GM23338 (cell line): Measurements from ENCODE around the gene EPHB2. TPM values are rescaled to one million over a fixed set of nuclear protein-coding genes. Genes with fewer than 3 reads are reported as not detected.

ENCODE experiments used
- ATAC-seq: fragments of 200-7000 bp; cut with Tn5 transposase; 3 replicates; pipeline ENCODE4 v1.9.1; 2020
- DNase-seq: peaks from one replicate; pipeline ENCODE4 v3.0.0-alpha.2; 2015; ENCODE audit warnings: low spot score
- H2AFZ ChIP-seq: fragments of 200-600 bp; sonication (generic); 2 replicates; pipeline ENCODE4 v1.8.0; 2016; ENCODE audit warnings: antibody characterized with exemption, mild to moderate bottlenecking, moderate library complexity
- H3F3A ChIP-seq: fragments of 200-600 bp; sonication (generic); replicated peaks from 2 replicates; pipeline ENCODE4 v1.8.0; 2017; ENCODE audit warnings: antibody characterized with exemption, mixed run types, low read depth
- H3K27ac ChIP-seq: fragments of 200-600 bp; sonication (generic); 2 replicates; pipeline ENCODE4 v1.6.1; 2016; ENCODE audit warnings: low read depth
- H3K27me3 ChIP-seq: fragments of 200-600 bp; sonication (generic); 2 replicates; pipeline ENCODE4 v1.8.0; 2016; ENCODE audit warnings: mild to moderate bottlenecking, mixed run types, moderate library complexity; ENCODE audit not compliant: insufficient read depth
- H3K36me3 ChIP-seq: fragments of 200-600 bp; sonication (generic); 2 replicates; pipeline ENCODE4 v1.8.0; 2016; ENCODE audit warnings: mild to moderate bottlenecking; ENCODE audit not compliant: insufficient read depth
- H3K4me1 ChIP-seq: fragments of 200-600 bp; sonication (generic); 2 replicates; pipeline ENCODE4 v1.8.0; 2016; ENCODE audit warnings: mild to moderate bottlenecking, moderate library complexity; ENCODE audit not compliant: insufficient read depth
- H3K4me2 ChIP-seq: fragments of 200-600 bp; sonication (generic); 2 replicates; pipeline ENCODE4 v1.7.1; 2017; ENCODE audit warnings: mixed run types
- H3K4me3 ChIP-seq: fragments of 200-600 bp; sonication (generic); 2 replicates; pipeline ENCODE4 v1.6.1; 2016; ENCODE audit warnings: mixed run types
- H3K79me2 ChIP-seq: fragments of 200-600 bp; sonication (generic); replicated peaks from 2 replicates; pipeline ENCODE4 v1.8.0; 2017; ENCODE audit warnings: mild to moderate bottlenecking; ENCODE audit not compliant: insufficient read depth
- H3K9me2 ChIP-seq: fragments of 200-600 bp; sonication (generic); 2 replicates; pipeline ENCODE4 v1.8.0; 2017; ENCODE audit not compliant: insufficient read depth
- H4K20me1 ChIP-seq: fragments of 200-600 bp; sonication (generic); replicated peaks from 2 replicates; pipeline ENCODE4 v1.8.0; 2017; ENCODE audit warnings: mild to moderate bottlenecking; ENCODE audit not compliant: insufficient read depth
- H3K27ac Mint-ChIP-seq: 2 replicates; pipeline ENCODE4 v1.8.0; 2020; ENCODE audit warnings: inconsistent platforms, mild to moderate bottlenecking, moderate library complexity, mixed read lengths
- H3K27me3 Mint-ChIP-seq: 3 replicates; pipeline ENCODE4 v1.8.0; 2022; ENCODE audit warnings: low read depth, mild to moderate bottlenecking, moderate library complexity, mixed read lengths, inconsistent platforms; ENCODE audit not compliant: insufficient read depth, poor library complexity
- H3K36me3 Mint-ChIP-seq: 3 replicates; pipeline ENCODE4 v1.8.0; 2021; ENCODE audit warnings: low read depth, mild to moderate bottlenecking, inconsistent platforms, moderate library complexity, mixed read lengths
- H3K4me1 Mint-ChIP-seq: 3 replicates; pipeline ENCODE4 v1.8.0; 2020; ENCODE audit warnings: mild to moderate bottlenecking, inconsistent platforms, mixed read lengths
- H3K4me3 Mint-ChIP-seq: 3 replicates; pipeline ENCODE4 v1.8.0; 2021; ENCODE audit warnings: moderate library complexity, mild to moderate bottlenecking, inconsistent platforms, mixed read lengths
- H3K9me3 Mint-ChIP-seq: 3 replicates; pipeline ENCODE4 v1.8.0; 2020; ENCODE audit warnings: moderate library complexity, mild to moderate bottlenecking, inconsistent platforms, mixed read lengths
- EZH2 ChIP-seq: fragments of 200-600 bp; sonication (generic); IDR thresholded peaks from one replicate; pipeline ENCODE4 v1.8.0; 2017; ENCODE audit warnings: antibody characterized with exemption, mild to moderate bottlenecking, low read depth; ENCODE audit not compliant: unreplicated experiment
- EZH2phosphoT487 ChIP-seq: fragments of 200-600 bp; sonication (generic); IDR thresholded peaks from one replicate; pipeline ENCODE4 v1.8.1; 2018; ENCODE audit warnings: antibody characterized with exemption; ENCODE audit not compliant: unreplicated experiment
- NANOG ChIP-seq: IDR thresholded peaks from 2 replicates; pipeline ENCODE4 v1.6.1; 2016; ENCODE audit warnings: antibody characterized with exemption, borderline replicate concordance
- POLR2AphosphoS5 ChIP-seq: IDR thresholded peaks from 2 replicates; pipeline ENCODE4 v1.6.1; 2016; ENCODE audit warnings: antibody characterized with exemption, low read depth
- STAT1 ChIP-seq: IDR thresholded peaks from one replicate; pipeline ENCODE4 v1.6.1; 2016; ENCODE audit warnings: antibody characterized with exemption; ENCODE audit not compliant: unreplicated experiment
- ZNF114 ChIP-seq: fragments of 250-450 bp; sonication (Bioruptor Pico); IDR thresholded peaks from 2 replicates; pipeline ENCODE4 v1.5.0; 2020; ENCODE audit warnings: mild to moderate bottlenecking, moderate library complexity
- polyA plus RNA-seq: library from polyadenylated mRNA; unstranded; fragments of >200 nt; fragmentation: Nextera tagmentation; extraction: Ambion mirVana; gene quantifications from 2 replicates; pipeline ENCODE4 v1.2.1, GENCODE V29; 2016
- total RNA-seq: library from RNA; depleted of rRNA; stranded (reverse); fragments of >200 nt; shearing (Covaris generic); gene quantifications from 2 replicates; pipeline ENCODE4 v1.2.3, GENCODE V29; 2014
- TF ChIP-seq, protein P1 (sequence below): IDR thresholded peaks from 2 replicates; pipeline ENCODE4 v1.6.1; 2016; ENCODE audit warnings: antibody characterized with exemption
- TF ChIP-seq, protein P2 (sequence below): fragments of 250-450 bp; sonication (Bioruptor Pico); IDR thresholded peaks from 2 replicates; pipeline ENCODE4 v1.5.0; 2020; ENCODE audit warnings: mild to moderate bottlenecking, moderate library complexity
- TF ChIP-seq, protein P3 (sequence below), 2 experiments: fragments of 200-600 bp in 1 of 2; sonication (generic) in 1 of 2; conservative IDR thresholded peaks; 2 replicates each; pipeline versions ENCODE4 v1.5.1 to v1.6.1; 2016 to 2017; ENCODE audit warnings: antibody characterized with exemption in 2 of 2, low read depth in 2 of 2, mild to moderate bottlenecking in 2 of 2, moderate library complexity in 1 of 2
- TF ChIP-seq, protein P4 (sequence below): IDR thresholded peaks from one replicate; pipeline ENCODE4 v1.6.1; 2018; ENCODE audit warnings: antibody characterized with exemption; ENCODE audit not compliant: unreplicated experiment

The EPHB2 gene
- total and polyA plus RNA-seq, 2 experiments from 2014 or later, result 4.1 to 20.1 TPM

DNA sequence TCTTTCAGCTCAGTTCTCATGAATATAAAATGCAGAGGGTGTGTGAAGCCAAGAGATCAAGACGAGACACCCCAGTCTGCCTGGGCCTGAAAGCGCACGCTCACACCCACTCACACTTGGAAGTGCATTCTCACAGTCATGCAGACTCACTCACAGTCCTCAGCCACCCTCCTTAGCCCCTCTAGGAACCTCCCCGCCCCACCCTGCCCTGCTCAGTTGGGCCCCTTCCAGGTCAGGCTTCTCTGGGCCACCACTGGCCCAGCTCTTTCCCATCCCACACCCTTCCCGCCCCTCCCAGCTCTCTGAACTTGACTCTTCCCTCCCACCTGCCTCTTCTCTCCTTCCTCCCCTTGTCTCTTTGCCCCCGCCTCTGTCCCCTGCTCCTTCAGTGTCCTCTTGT lies 93.8 kb downstream of the EPHB2 start (continued):
- TF ChIP-seq, protein P1, sequence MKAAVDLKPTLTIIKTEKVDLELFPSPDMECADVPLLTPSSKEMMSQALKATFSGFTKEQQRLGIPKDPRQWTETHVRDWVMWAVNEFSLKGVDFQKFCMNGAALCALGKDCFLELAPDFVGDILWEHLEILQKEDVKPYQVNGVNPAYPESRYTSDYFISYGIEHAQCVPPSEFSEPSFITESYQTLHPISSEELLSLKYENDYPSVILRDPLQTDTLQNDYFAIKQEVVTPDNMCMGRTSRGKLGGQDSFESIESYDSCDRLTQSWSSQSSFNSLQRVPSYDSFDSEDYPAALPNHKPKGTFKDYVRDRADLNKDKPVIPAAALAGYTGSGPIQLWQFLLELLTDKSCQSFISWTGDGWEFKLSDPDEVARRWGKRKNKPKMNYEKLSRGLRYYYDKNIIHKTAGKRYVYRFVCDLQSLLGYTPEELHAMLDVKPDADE, result no peak
- TF ChIP-seq STAT1 (no peak), POLR2AphosphoS5 (no peak)
- TF ChIP-seq, protein P2, sequence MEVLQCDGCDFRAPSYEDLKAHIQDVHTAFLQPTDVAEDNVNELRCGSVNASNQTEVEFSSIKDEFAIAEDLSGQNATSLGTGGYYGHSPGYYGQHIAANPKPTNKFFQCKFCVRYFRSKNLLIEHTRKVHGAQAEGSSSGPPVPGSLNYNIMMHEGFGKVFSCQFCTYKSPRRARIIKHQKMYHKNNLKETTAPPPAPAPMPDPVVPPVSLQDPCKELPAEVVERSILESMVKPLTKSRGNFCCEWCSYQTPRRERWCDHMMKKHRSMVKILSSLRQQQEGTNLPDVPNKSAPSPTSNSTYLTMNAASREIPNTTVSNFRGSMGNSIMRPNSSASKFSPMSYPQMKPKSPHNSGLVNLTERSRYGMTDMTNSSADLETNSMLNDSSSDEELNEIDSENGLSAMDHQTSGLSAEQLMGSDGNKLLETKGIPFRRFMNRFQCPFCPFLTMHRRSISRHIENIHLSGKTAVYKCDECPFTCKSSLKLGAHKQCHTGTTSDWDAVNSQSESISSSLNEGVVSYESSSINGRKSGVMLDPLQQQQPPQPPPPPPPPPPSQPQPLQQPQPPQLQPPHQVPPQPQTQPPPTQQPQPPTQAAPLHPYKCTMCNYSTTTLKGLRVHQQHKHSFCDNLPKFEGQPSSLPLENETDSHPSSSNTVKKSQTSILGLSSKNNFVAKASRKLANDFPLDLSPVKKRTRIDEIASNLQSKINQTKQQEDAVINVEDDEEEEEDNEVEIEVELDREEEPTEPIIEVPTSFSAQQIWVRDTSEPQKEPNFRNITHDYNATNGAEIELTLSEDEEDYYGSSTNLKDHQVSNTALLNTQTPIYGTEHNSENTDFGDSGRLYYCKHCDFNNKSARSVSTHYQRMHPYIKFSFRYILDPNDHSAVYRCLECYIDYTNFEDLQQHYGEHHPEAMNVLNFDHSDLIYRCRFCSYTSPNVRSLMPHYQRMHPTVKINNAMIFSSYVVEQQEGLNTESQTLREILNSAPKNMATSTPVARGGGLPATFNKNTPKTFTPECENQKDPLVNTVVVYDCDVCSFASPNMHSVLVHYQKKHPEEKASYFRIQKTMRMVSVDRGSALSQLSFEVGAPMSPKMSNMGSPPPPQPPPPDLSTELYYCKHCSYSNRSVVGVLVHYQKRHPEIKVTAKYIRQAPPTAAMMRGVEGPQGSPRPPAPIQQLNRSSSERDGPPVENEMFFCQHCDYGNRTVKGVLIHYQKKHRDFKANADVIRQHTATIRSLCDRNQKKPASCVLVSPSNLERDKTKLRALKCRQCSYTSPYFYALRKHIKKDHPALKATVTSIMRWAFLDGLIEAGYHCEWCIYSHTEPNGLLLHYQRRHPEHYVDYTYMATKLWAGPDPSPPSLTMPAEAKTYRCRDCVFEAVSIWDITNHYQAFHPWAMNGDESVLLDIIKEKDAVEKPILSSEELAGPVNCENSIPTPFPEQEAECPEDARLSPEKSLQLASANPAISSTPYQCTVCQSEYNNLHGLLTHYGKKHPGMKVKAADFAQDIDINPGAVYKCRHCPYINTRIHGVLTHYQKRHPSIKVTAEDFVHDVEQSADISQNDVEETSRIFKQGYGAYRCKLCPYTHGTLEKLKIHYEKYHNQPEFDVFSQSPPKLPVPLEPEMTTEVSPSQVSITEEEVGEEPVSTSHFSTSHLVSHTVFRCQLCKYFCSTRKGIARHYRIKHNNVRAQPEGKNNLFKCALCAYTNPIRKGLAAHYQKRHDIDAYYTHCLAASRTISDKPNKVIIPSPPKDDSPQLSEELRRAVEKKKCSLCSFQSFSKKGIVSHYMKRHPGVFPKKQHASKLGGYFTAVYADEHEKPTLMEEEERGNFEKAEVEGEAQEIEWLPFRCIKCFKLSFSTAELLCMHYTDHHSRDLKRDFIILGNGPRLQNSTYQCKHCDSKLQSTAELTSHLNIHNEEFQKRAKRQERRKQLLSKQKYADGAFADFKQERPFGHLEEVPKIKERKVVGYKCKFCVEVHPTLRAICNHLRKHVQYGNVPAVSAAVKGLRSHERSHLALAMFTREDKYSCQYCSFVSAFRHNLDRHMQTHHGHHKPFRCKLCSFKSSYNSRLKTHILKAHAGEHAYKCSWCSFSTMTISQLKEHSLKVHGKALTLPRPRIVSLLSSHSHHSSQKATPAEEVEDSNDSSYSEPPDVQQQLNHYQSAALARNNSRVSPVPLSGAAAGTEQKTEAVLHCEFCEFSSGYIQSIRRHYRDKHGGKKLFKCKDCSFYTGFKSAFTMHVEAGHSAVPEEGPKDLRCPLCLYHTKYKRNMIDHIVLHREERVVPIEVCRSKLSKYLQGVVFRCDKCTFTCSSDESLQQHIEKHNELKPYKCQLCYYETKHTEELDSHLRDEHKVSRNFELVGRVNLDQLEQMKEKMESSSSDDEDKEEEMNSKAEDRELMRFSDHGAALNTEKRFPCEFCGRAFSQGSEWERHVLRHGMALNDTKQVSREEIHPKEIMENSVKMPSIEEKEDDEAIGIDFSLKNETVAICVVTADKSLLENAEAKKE (CRISPR knock-in tag), result no peak

DNA sequence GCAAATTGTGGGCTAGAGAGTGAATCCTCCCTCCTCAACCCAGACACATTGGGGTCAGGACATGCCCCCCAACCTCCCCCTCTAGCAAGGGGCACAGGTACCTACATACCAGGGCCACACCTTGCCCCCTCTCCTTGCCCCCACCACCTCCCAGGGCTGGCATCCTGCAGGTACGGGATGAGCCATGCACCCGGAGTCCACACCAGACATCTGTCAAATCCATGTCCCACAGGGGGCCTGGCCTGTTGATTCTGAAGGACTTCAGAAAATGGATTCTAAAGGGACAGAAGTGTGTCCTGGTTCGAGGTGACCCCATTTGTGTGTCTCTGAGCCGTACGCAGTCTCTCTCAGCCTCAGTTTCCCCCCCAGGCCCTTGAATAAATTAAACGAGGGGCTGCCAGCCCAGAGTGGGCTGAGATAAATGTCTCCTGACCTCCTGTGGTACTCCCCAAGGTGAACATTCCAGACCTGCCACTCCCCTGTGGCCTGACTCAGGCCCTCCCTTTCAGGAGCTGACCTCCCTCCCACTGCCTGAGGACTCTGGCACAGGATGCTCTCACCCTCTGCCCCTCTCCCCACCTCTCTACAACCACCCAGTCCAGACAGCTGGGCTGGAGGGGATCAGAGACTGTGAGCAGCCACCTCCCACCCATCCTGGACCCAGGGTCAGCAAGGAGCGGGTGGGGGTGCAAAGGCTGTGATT lies 94.5 kb downstream of the EPHB2 start:
- peak; percentile 24 for ATAC-seq
- H3K4me3 Mint-ChIP-seq, result 0 out of 3 replicates have a peak overlapping the region, but pooled peaks have one; percentile 3
- no peak for TF ChIP-seq POLR2AphosphoS5
- TF ChIP-seq NANOG, result no peak
- TF ChIP-seq EZH2phosphoT487, result no peak
- TF ChIP-seq EZH2, result no peak
- TF ChIP-seq, protein P1, result no peak
- TF ChIP-seq, protein P3, sequence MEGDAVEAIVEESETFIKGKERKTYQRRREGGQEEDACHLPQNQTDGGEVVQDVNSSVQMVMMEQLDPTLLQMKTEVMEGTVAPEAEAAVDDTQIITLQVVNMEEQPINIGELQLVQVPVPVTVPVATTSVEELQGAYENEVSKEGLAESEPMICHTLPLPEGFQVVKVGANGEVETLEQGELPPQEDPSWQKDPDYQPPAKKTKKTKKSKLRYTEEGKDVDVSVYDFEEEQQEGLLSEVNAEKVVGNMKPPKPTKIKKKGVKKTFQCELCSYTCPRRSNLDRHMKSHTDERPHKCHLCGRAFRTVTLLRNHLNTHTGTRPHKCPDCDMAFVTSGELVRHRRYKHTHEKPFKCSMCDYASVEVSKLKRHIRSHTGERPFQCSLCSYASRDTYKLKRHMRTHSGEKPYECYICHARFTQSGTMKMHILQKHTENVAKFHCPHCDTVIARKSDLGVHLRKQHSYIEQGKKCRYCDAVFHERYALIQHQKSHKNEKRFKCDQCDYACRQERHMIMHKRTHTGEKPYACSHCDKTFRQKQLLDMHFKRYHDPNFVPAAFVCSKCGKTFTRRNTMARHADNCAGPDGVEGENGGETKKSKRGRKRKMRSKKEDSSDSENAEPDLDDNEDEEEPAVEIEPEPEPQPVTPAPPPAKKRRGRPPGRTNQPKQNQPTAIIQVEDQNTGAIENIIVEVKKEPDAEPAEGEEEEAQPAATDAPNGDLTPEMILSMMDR (conservative IDR thresholded peaks at IDR 0.05; ENCODE audit: low read depth in 2 of 2), result no peak
- no peak for TF ChIP-seq ZNF114 (CRISPR knock-in tag)
- TF ChIP-seq, protein P4, sequence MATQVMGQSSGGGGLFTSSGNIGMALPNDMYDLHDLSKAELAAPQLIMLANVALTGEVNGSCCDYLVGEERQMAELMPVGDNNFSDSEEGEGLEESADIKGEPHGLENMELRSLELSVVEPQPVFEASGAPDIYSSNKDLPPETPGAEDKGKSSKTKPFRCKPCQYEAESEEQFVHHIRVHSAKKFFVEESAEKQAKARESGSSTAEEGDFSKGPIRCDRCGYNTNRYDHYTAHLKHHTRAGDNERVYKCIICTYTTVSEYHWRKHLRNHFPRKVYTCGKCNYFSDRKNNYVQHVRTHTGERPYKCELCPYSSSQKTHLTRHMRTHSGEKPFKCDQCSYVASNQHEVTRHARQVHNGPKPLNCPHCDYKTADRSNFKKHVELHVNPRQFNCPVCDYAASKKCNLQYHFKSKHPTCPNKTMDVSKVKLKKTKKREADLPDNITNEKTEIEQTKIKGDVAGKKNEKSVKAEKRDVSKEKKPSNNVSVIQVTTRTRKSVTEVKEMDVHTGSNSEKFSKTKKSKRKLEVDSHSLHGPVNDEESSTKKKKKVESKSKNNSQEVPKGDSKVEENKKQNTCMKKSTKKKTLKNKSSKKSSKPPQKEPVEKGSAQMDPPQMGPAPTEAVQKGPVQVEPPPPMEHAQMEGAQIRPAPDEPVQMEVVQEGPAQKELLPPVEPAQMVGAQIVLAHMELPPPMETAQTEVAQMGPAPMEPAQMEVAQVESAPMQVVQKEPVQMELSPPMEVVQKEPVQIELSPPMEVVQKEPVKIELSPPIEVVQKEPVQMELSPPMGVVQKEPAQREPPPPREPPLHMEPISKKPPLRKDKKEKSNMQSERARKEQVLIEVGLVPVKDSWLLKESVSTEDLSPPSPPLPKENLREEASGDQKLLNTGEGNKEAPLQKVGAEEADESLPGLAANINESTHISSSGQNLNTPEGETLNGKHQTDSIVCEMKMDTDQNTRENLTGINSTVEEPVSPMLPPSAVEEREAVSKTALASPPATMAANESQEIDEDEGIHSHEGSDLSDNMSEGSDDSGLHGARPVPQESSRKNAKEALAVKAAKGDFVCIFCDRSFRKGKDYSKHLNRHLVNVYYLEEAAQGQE, result no peak

More for the DNA sequence above, 94.5 kb downstream of the EPHB2 start:
- Mint-ChIP-seq H3K27me3 (peaks cover 17% of the 10 kb centered on the region), H3K27ac (no peak overlapping the region), H3K4me1 (peaks cover 36% of the 10 kb centered on the region), H3K9me3 (no peaks in the 10 kb centered on the region), H3K36me3 (no peaks in the 10 kb centered on the region)
- no peaks in the 10 kb centered on the region for H3K79me2 ChIP-seq
- no peak overlapping the region for H3K27ac ChIP-seq
- DNase-seq, result no peak
- H3K9me2 ChIP-seq, result no peaks in the 10 kb centered on the region
- H3K4me1 ChIP-seq, result peaks cover 21% of the 10 kb centered on the region
- peak overlapping the region; percentile 67 for H3K4me2 ChIP-seq
- no peaks in the 10 kb centered on the region for H3K27me3 ChIP-seq
- H3F3A ChIP-seq, result no peaks in the 10 kb centered on the region
- H2AFZ ChIP-seq, result no peak overlapping the region
- H3K4me3 ChIP-seq, result no peak overlapping the region
- H3K36me3 ChIP-seq, result no peaks in the 10 kb centered on the region
- H4K20me1 ChIP-seq, result no peaks in the 10 kb centered on the region
